SK-N-SH (cell line): ENCODE data around the gene DLG3. TPM values are rescaled to one million over a fixed set of nuclear protein-coding genes. Genes with fewer than 3 reads are reported as not detected.

ENCODE experiments used
- CTCF ChIA-PET: fragments of 300-600, 350-600 bp; formaldehyde crosslinking; extraction: SDS; loops from one replicate; lab custom pipeline; 2021; lab: Yijun Ruan, JAX
- POLR2A ChIA-PET: fragments of 350-600 bp; sonication (Branson Sonifier 250); formaldehyde crosslinking; extraction: SDS; loops from one replicate; lab custom pipeline; 2020; ENCODE audit warnings: antibody characterized with exemption, inconsistent platforms; lab: Yijun Ruan, JAX
- DNase-seq: peaks from one replicate; pipeline ENCODE4 v3.0.0; 2012
- H2AFZ ChIP-seq: fragments of 200-600 bp; sonication (generic); 2 replicates; pipeline ENCODE4 v1.8.1; 2016; ENCODE audit warnings: antibody characterized with exemption, mild to moderate bottlenecking, low read depth
- H3F3A ChIP-seq: fragments of 200-600 bp; sonication (generic); replicated peaks from 2 replicates; pipeline ENCODE3; 2016; ENCODE audit warnings: antibody characterized with exemption, mild to moderate bottlenecking; ENCODE audit not compliant: insufficient read depth
- H3K27ac ChIP-seq, 2 experiments: fragments of 200-500 bp in 1 of 2; fragments of 200-600 bp in 1 of 2; sonication (Bioruptor generic) in 1 of 2; sonication (generic), shearing (Covaris generic) in 1 of 2; 2 replicates each; pipeline versions ENCODE4 v1.5.1 to v1.6.1; 2014 to 2016; ENCODE audit warnings: low read depth in 2 of 2, inconsistent platforms in 1 of 2, low read length in 1 of 2, mild to moderate bottlenecking in 1 of 2, mixed read lengths in 1 of 2
- H3K27me3 ChIP-seq: fragments of 200-600 bp; sonication (generic), shearing (Covaris generic); 2 replicates; pipeline ENCODE4 v1.6.1; 2016; ENCODE audit warnings: mixed run types; ENCODE audit not compliant: insufficient read depth
- H3K36me3 ChIP-seq, 2 experiments: fragments of 200-500 bp in 1 of 2; fragments of 200-600 bp in 1 of 2; sonication (Bioruptor generic) in 1 of 2; sonication (generic) in 1 of 2; replicated peaks in 1 of 2; 2 replicates each; pipeline versions ENCODE3 to v1.5.1; 2014 to 2016; ENCODE audit warnings: low read length in 1 of 2, mild to moderate bottlenecking in 1 of 2; ENCODE audit not compliant: insufficient read depth in 2 of 2, control insufficient read depth in 1 of 2
- H3K4me1 ChIP-seq, 2 experiments: fragments of 200-500 bp in 1 of 2; fragments of 200-600 bp in 1 of 2; sonication (Bioruptor generic) in 1 of 2; sonication (generic), shearing (Covaris generic) in 1 of 2; 2 replicates each; pipeline versions ENCODE4 v1.5.1 to v1.6.1; 2014 to 2016; ENCODE audit warnings: low read depth in 1 of 2, low read length in 1 of 2, mixed run types in 1 of 2; ENCODE audit not compliant: insufficient read depth in 2 of 2, control insufficient read depth in 1 of 2
- H3K4me2 ChIP-seq: fragments of 200-600 bp; sonication (generic), shearing (Covaris generic); 2 replicates; pipeline ENCODE4 v1.6.1; 2017; ENCODE audit warnings: mixed run types
- H3K4me3 ChIP-seq, 2 experiments: fragments of 200-500 bp in 1 of 2; fragments of 200-600 bp in 1 of 2; sonication (Bioruptor generic) in 1 of 2; sonication (generic), shearing (Covaris generic) in 1 of 2; 2 replicates each; pipeline versions ENCODE4 v1.5.1 to v1.8.1; 2014 to 2016; ENCODE audit warnings: low read depth in 2 of 2, inconsistent platforms in 1 of 2, low read length in 1 of 2, mild to moderate bottlenecking in 1 of 2, mixed read lengths in 1 of 2, moderate library complexity in 1 of 2
- H3K79me2 ChIP-seq: fragments of 200-600 bp; sonication (generic); 2 replicates; pipeline ENCODE4 v1.8.1; 2017; ENCODE audit warnings: mild to moderate bottlenecking; ENCODE audit not compliant: insufficient read depth
- H3K9ac ChIP-seq: fragments of 200-600 bp; sonication (generic); 2 replicates; pipeline ENCODE4 v1.6.1; 2017; ENCODE audit warnings: mixed run types
- H3K9me2 ChIP-seq: fragments of 200-600 bp; sonication (generic); 2 replicates; pipeline ENCODE4 v1.6.1; 2017; ENCODE audit warnings: mixed run types
- H3K9me3 ChIP-seq: fragments of 200-600 bp; sonication (generic); 2 replicates; pipeline ENCODE4 v1.6.1; 2017; ENCODE audit warnings: mixed run types, mild to moderate bottlenecking, moderate library complexity
- H4K20me1 ChIP-seq: fragments of 200-600 bp; sonication (generic); 2 replicates; pipeline ENCODE4 v1.6.1; 2017; ENCODE audit warnings: mild to moderate bottlenecking, mixed run types; ENCODE audit not compliant: insufficient read depth
- EP300 ChIP-seq, 2 experiments: IDR thresholded peaks; 2 replicates each; pipeline versions ENCODE4 v1.4.0 to v1.6.1; 2012; ENCODE audit warnings: borderline replicate concordance in 1 of 2, low read depth in 1 of 2, low read length in 1 of 2
- MXI1 ChIP-seq: IDR thresholded peaks from 2 replicates; pipeline ENCODE4 v1.6.1; 2012; ENCODE audit warnings: mild to moderate bottlenecking, low read depth, low read length, improper control_type of control experiment
- NRF1 ChIP-seq: IDR thresholded peaks from 2 replicates; pipeline ENCODE4 v1.6.1; 2012; ENCODE audit warnings: low read depth, mild to moderate bottlenecking, low read length
- RCOR1 ChIP-seq: fragments of 150-350 bp; IDR thresholded peaks from 2 replicates; pipeline ENCODE4 v1.6.1; 2017; ENCODE audit warnings: antibody characterized with exemption, low read length
- RXRA ChIP-seq: IDR thresholded peaks from 2 replicates; pipeline ENCODE4 v1.4.0; 2012; ENCODE audit warnings: low read depth, mild to moderate bottlenecking, borderline replicate concordance
- SMC3 ChIP-seq: IDR thresholded peaks from 2 replicates; pipeline ENCODE4 v1.6.1; 2012; ENCODE audit warnings: low read depth, low read length, improper control_type of control experiment
- WGBS: methylation state at CpG from one replicate; pipeline ENCODE4 v1.1.6; 2017; ENCODE audit warnings: low lambda C conversion rate; 5-methylcytosine and 5-hydroxymethylcytosine counted together
- polyA plus RNA-seq, 3 experiments: library from polyadenylated mRNA; depleted of rRNA; stranded (reverse); fragments of >200 nt; gene quantifications; 2 replicates each; pipeline ENCODE4 v1.2.3, GENCODE V29; 2012

The DLG3 gene
- polyA plus RNA-seq, 1 of the 3 experiments (the other 2 are of a cell fraction), result 11.7 TPM

GRCh38 chrX:70444946-70445656 lies 466 bp downstream of the DLG3 start (continued):
- TF ChIP-seq RXRA, result no peak

GRCh38 chrX:70445951-70446350 lies 1.3 kb downstream of the DLG3 start:
- POLR2A ChIA-PET, result no interaction called here
- no peaks in the 10 kb centered on the region for H3K79me2 ChIP-seq
- 29% methylated on average over 9 of the region's 9 CpGs for WGBS

GRCh38 chrX:70446380-70447350 lies 2.0 kb downstream of the DLG3 start:
- Histone ChIP-seq H3K27me3 (peaks cover 16% of the 10 kb centered on the region), H4K20me1 (no peaks in the 10 kb centered on the region), H3K9ac (no peak overlapping the region), H3F3A (no peaks in the 10 kb centered on the region), H3K27ac (no peak overlapping the region), H3K79me2 (no peaks in the 10 kb centered on the region), H3K4me2 (no peak overlapping the region), H3K9me2 (no peaks in the 10 kb centered on the region), H3K4me1 (no peaks in the 10 kb centered on the region; a peak in 1 of 4 replicates), H3K4me3 (no peak overlapping the region), H3K9me3 (no peaks in the 10 kb centered on the region), H2AFZ (no peak overlapping the region), H3K36me3 (no peaks in the 10 kb centered on the region)
- ChIA-PET POLR2A (no interaction called here), CTCF (interaction anchor here (0.9 to 4.7 kb wide), 3 partner anchors 8 to 218 kb away, joined by 3 to 23 read pairs (median 16); no protein-coding TSS in a partner anchor)
- DNase-seq, result no peak
- TF ChIP-seq NRF1 (no peak), RCOR1 (no peak), EP300 (IDR thresholded peaks at IDR 0.05; ENCODE audit: borderline replicate concordance in 1 of 2, low read depth in 1 of 2, low read length in 1 of 2) (no peak), SMC3 (no peak)
- WGBS, result 57% methylated on average over 10 of the region's 16 CpGs

More at GRCh38 chrX:70445951-70446350, 1.3 kb downstream of the DLG3 start:
- Histone ChIP-seq H3F3A (no peaks in the 10 kb centered on the region), H3K9me2 (no peaks in the 10 kb centered on the region), H3K27me3 (peaks cover 16% of the 10 kb centered on the region), H3K9ac (no peak overlapping the region), H3K4me2 (no peak overlapping the region), H3K36me3 (no peaks in the 10 kb centered on the region), H3K4me3 (peak overlapping the region in 1 of 2 experiments; percentile 46; a peak in 1 of 4 replicates), H4K20me1 (no peaks in the 10 kb centered on the region), H3K27ac (no peak overlapping the region), H3K9me3 (no peaks in the 10 kb centered on the region), H3K4me1 (no peaks in the 10 kb centered on the region; a peak in 1 of 4 replicates), H2AFZ (no peak overlapping the region)
- CTCF ChIA-PET, result interaction anchor here (0.9 to 4.7 kb wide), 3 partner anchors 9 to 219 kb away, joined by 3 to 23 read pairs (median 16); no protein-coding TSS in a partner anchor
- no peak for TF ChIP-seq RXRA
- peak; percentile 64; the same call in 1 of the 2 replicates for TF ChIP-seq MXI1
- DNase-seq, result no peak
